ENCODE data around the gene COL5A2. TPM values are rescaled to one million over a fixed set of nuclear protein-coding genes. Genes with fewer than 3 reads are reported as not detected.

Gene COL5A2
- total RNA-seq, 1 donor from 2014 or later, result 459 TPM

- peaks cover 11% of the 10 kb centered on the region for H3K4me1 Mint-ChIP-seq
- no peaks in the 10 kb centered on the region for H3K27me3 Mint-ChIP-seq (ENCODE audit: low read depth)
- TF ChIP-seq CTCF (IDR thresholded peaks at IDR 0.05; ENCODE audit: unreplicated experiment), result no peak
- no peak for DNase-seq (ENCODE audit: low spot score in 2 of 2, unreplicated experiment in 2 of 2)
- H3K36me3 Mint-ChIP-seq, result peaks cover 3% of the 10 kb centered on the region
- no peak overlapping the region for H3K4me3 Mint-ChIP-seq
- H3K9me3 Mint-ChIP-seq, result peaks cover 21% of the 10 kb centered on the region
- no peak overlapping the region for H3K27ac Mint-ChIP-seq
Observed at GRCh38 chr2:189192766-189193165, 13.2 kb upstream of the COL5A2 start.

GRCh38 chr2:189191766-189192165, 12.2 kb upstream of the COL5A2 start:
- no peaks in the 10 kb centered on the region for H3K27me3 Mint-ChIP-seq (ENCODE audit: low read depth)
- peaks cover 11% of the 10 kb centered on the region for H3K4me1 Mint-ChIP-seq
- H3K27ac Mint-ChIP-seq, result no peak overlapping the region
- TF ChIP-seq CTCF (IDR thresholded peaks at IDR 0.05; ENCODE audit: unreplicated experiment), result no peak
- H3K9me3 Mint-ChIP-seq, result peaks cover 18% of the 10 kb centered on the region
- no peak for DNase-seq (ENCODE audit: low spot score in 2 of 2, unreplicated experiment in 2 of 2)
- no peak overlapping the region for H3K4me3 Mint-ChIP-seq
- H3K36me3 Mint-ChIP-seq, result peaks cover 3% of the 10 kb centered on the region

GRCh38 chr2:189190685-189191084, 11.1 kb upstream of the COL5A2 start:
- TF ChIP-seq CTCF (IDR thresholded peaks at IDR 0.05; ENCODE audit: unreplicated experiment), result no peak
- Mint-ChIP-seq H3K4me3 (no peak overlapping the region), H3K27me3 (ENCODE audit: low read depth) (no peaks in the 10 kb centered on the region), H3K36me3 (peaks cover under 1% of the 10 kb centered on the region), H3K27ac (no peak overlapping the region), H3K4me1 (peaks cover 11% of the 10 kb centered on the region), H3K9me3 (peaks cover 14% of the 10 kb centered on the region)
- no peak for DNase-seq (ENCODE audit: low spot score in 2 of 2, unreplicated experiment in 2 of 2)

GRCh38 chr2:189188115-189188805, 8.7 kb upstream of the COL5A2 start:
- Mint-ChIP-seq H3K36me3 (no peaks in the 10 kb centered on the region), H3K4me1 (peaks cover 14% of the 10 kb centered on the region), H3K4me3 (no peak overlapping the region), H3K9me3 (peaks cover 5% of the 10 kb centered on the region), H3K27me3 (ENCODE audit: low read depth) (no peaks in the 10 kb centered on the region), H3K27ac (peak overlapping the region; percentile 64)
- TF ChIP-seq CTCF (IDR thresholded peaks at IDR 0.05; ENCODE audit: unreplicated experiment), result no peak
- DNase-seq (ENCODE audit: low spot score in 2 of 2, unreplicated experiment in 2 of 2), result no peak

GRCh38 chr2:189183170-189183569, 3.6 kb upstream of the COL5A2 start:
- H3K36me3 Mint-ChIP-seq, result no peaks in the 10 kb centered on the region
- no peak for TF ChIP-seq CTCF (IDR thresholded peaks at IDR 0.05; ENCODE audit: unreplicated experiment)
- peaks cover 5% of the 10 kb centered on the region for H3K9me3 Mint-ChIP-seq
- no peak for DNase-seq (ENCODE audit: low spot score in 2 of 2, unreplicated experiment in 2 of 2)
- H3K27ac Mint-ChIP-seq, result peak overlapping the region; percentile 0
- H3K4me3 Mint-ChIP-seq, result no peak overlapping the region
- H3K27me3 Mint-ChIP-seq (ENCODE audit: low read depth), result no peaks in the 10 kb centered on the region
- peaks cover 28% of the 10 kb centered on the region for H3K4me1 Mint-ChIP-seq

All from mesothelial cell of epicardium (in vitro differentiated cells).